RWPE2 (cell line): ENCODE results near the gene ENGASE.

Experiments used
- ATAC-seq: fragments of 200-7000 bp; cut with Tn5 transposase; 3 replicates; pipeline ENCODE4 v1.9.1; 2021; ENCODE audit warnings: low read depth
- DNase-seq: peaks from one replicate; pipeline ENCODE4 v3.0.0-alpha.2; 2020; ENCODE audit warnings: low spot score
- H3K27ac ChIP-seq: fragments of 450-650 bp; 2 replicates; pipeline ENCODE4 v1.5.1; 2017; ENCODE audit warnings: mild to moderate bottlenecking; ENCODE audit not compliant: poor library complexity, severe bottlenecking
- H3K27me3 ChIP-seq: fragments of 250-450 bp; sonication (Bioruptor Pico); 2 replicates; pipeline ENCODE4 v1.5.1; 2021; ENCODE audit warnings: mild to moderate bottlenecking, moderate library complexity; ENCODE audit not compliant: insufficient read depth, poor library complexity, severe bottlenecking
- H3K36me3 ChIP-seq: fragments of 250-450 bp; sonication (Bioruptor Pico); 2 replicates; pipeline ENCODE4 v1.5.1; 2020; ENCODE audit warnings: low read depth, mild to moderate bottlenecking, moderate library complexity
- H3K4me1 ChIP-seq: fragments of 250-450 bp; sonication (Bioruptor Pico); 2 replicates; pipeline ENCODE4 v1.5.1; 2021; ENCODE audit warnings: mild to moderate bottlenecking, moderate library complexity; ENCODE audit not compliant: insufficient read depth, poor library complexity, severe bottlenecking
- H3K4me3 ChIP-seq: fragments of 250-450 bp; sonication (Bioruptor Pico); 2 replicates; pipeline ENCODE4 v1.5.1; 2021; ENCODE audit warnings: mild to moderate bottlenecking, moderate library complexity; ENCODE audit not compliant: severe bottlenecking
- H3K9me3 ChIP-seq: fragments of 250-450 bp; sonication (Bioruptor Pico); 2 replicates; pipeline ENCODE4 v1.5.1; 2021; ENCODE audit warnings: mild to moderate bottlenecking, moderate library complexity; ENCODE audit not compliant: severe bottlenecking
- CTCF ChIP-seq: fragments of 450-650 bp; IDR thresholded peaks from one replicate; pipeline ENCODE4 v1.5.1; 2017; ENCODE audit warnings: mild to moderate bottlenecking, moderate library complexity; ENCODE audit not compliant: poor library complexity, severe bottlenecking

ENGASE gene

DNA sequence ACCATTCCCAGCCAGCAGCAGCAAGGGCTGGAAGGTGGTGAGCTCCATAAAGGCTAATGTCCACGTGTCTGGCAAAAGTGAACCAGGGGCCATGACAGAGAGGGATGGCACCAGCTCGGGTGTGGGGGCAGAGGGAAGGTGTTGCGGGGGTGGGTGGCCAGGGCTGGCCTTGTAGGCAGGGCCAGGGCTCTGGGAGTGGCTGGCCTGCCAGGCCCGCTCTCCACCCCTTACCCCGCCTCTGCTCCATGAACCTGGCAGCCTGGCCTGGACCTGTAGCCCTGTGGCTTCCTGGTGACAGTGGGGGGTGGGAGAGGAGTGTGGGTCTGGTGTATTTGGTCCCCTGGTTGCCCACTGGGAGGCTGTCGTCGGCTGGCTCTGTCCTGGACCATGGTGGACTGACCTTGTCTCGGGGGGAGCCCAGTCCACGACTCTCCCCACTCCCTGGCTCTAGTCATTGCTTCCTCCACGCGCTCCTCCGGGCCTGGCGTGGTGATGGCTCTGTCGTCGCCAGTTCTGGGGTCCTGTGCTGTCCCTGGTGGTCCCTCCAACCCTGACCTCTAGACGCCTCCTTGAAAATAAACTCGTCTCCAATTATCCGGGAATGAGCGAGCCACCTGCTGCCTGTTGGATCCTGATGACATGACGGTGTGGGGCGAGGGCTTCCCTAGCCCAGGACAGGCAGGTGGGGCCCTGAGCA lies 50.0 kb downstream of the ENGASE start:
- no peak overlapping the region for H3K4me3 ChIP-seq
- no peak overlapping the region for H3K27ac ChIP-seq
- TF ChIP-seq CTCF = no peak
- H3K4me1 ChIP-seq = no peaks in the 10 kb centered on the region
- no peaks in the 10 kb centered on the region for H3K9me3 ChIP-seq
- peaks cover 78% of the 10 kb centered on the region for H3K27me3 ChIP-seq
- ATAC-seq = no peak
- DNase-seq = no peak
- H3K36me3 ChIP-seq = no peaks in the 10 kb centered on the region

- Histone ChIP-seq H3K36me3 (no peaks in the 10 kb centered on the region), H3K27me3 (peaks cover 83% of the 10 kb centered on the region), H3K4me1 (no peaks in the 10 kb centered on the region), H3K4me3 (no peak overlapping the region), H3K9me3 (no peaks in the 10 kb centered on the region), H3K27ac (no peak overlapping the region)
- ATAC-seq = 0 out of 3 replicates have a peak, but pooled peaks have one; percentile 22
- DNase-seq = no peak
- TF ChIP-seq CTCF = no peak
These were observed 50.9 kb downstream of the ENGASE start for GRCh38 chr17:79125503-79125902.

DNA sequence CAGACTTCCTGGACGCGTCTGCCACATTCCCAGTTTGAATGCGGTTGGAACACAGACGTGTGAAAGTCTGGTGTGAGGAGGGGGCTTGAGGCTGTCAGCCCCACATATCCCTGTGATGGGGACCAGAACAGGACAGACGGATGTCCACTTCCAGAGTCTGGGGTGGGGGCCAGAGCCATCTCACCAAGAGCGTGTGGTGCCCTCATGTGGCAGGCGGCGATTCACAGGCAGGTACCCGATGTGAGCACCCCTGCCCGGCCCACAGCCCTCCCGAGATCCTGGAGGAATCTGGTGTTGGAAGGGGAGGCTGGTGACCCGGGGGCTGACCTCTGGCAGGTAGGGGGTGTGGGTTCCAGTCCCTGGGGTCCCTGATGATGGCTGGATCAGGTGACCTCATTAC lies 51.5 kb downstream of the ENGASE start:
- no peaks in the 10 kb centered on the region for H3K9me3 ChIP-seq
- peaks cover 87% of the 10 kb centered on the region for H3K27me3 ChIP-seq
- no peak overlapping the region for H3K27ac ChIP-seq
- H3K4me1 ChIP-seq = no peaks in the 10 kb centered on the region
- no peak overlapping the region for H3K4me3 ChIP-seq
- 0 out of 3 replicates have a peak, but pooled peaks have one; percentile 32 for ATAC-seq
- TF ChIP-seq CTCF = peak; percentile 25
- DNase-seq = no peak
- H3K36me3 ChIP-seq = no peaks in the 10 kb centered on the region

DNA sequence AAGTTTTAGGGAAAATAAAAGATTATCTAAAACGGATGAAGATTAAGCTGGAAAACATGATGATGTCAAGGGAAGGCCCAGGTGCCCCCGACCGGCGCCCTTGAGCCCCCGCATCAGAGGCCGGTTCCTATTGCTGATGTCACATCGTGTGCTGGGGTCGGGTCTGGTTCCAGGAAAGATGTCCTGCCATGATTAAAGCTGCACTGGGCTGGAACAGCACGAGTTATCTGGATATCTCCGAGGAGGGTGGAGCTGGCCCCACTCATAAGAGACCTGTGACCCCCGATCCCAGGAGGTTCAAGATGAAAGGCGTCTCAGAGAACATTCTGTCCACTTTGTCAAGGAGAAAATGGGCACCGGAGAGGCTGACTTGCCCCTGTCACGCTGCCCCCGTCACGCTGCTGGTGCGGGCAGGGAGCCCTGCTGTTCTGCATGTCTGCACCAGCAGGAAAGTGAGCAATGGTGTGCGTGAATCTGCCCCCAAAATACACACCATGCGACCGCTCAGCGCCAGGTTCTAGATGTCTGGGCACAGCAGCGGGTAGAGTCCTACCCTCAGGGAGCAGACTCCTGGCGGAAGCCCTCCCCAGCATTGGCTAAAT lies 53.0 kb downstream of the ENGASE start:
- H3K27ac ChIP-seq = no peak overlapping the region
- no peaks in the 10 kb centered on the region for H3K4me1 ChIP-seq
- peaks cover 88% of the 10 kb centered on the region for H3K27me3 ChIP-seq
- ATAC-seq (no peak), DNase-seq (no peak)
- TF ChIP-seq CTCF = no peak
- no peaks in the 10 kb centered on the region for H3K9me3 ChIP-seq
- H3K36me3 ChIP-seq = no peaks in the 10 kb centered on the region
- H3K4me3 ChIP-seq = no peak overlapping the region

GRCh38 chr17:79129523-79129922 lies 54.9 kb downstream of the ENGASE start:
- TF ChIP-seq CTCF = no peak
- Histone ChIP-seq H3K4me3 (no peak overlapping the region), H3K27ac (no peak overlapping the region), H3K4me1 (no peaks in the 10 kb centered on the region), H3K36me3 (no peaks in the 10 kb centered on the region), H3K27me3 (peaks cover 83% of the 10 kb centered on the region), H3K9me3 (no peaks in the 10 kb centered on the region)
- no peak for ATAC-seq
- DNase-seq = no peak
